ENCODE data around the gene STXBP3.
"Not testable (repeated sequence)": the region's sequence is repeated elsewhere in the genome, so short reads cannot be mapped to it uniquely, and the experiment has no call there.

DNA sequence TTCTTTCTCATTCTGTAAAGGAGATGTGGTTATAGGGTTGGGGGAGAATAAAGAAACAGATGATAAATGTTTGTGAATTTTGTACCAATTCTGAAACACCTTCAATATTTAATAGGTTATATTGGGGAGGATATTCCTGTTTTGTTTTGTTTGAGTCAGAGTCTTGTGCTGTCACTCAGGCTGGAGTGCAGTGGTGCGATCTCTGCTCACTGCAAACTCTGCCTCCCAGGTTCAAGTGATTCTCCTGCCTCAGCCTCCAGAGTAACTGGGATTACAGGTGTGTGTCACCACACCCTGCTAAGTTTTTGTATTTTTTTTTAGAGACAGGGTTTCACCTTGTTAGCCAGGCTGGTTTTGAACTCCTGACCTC is 35.1 kb downstream of the STXBP3 start:
- TF ChIP-seq, protein P1, sequence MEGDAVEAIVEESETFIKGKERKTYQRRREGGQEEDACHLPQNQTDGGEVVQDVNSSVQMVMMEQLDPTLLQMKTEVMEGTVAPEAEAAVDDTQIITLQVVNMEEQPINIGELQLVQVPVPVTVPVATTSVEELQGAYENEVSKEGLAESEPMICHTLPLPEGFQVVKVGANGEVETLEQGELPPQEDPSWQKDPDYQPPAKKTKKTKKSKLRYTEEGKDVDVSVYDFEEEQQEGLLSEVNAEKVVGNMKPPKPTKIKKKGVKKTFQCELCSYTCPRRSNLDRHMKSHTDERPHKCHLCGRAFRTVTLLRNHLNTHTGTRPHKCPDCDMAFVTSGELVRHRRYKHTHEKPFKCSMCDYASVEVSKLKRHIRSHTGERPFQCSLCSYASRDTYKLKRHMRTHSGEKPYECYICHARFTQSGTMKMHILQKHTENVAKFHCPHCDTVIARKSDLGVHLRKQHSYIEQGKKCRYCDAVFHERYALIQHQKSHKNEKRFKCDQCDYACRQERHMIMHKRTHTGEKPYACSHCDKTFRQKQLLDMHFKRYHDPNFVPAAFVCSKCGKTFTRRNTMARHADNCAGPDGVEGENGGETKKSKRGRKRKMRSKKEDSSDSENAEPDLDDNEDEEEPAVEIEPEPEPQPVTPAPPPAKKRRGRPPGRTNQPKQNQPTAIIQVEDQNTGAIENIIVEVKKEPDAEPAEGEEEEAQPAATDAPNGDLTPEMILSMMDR (IDR thresholded peaks at IDR 0.05; ENCODE audit: poor library complexity), result not testable (repeated sequence)
- TF ChIP-seq EZH2phosphoT487 (IDR thresholded peaks at IDR 0.05; ENCODE audit: low read depth, severe bottlenecking, unreplicated experiment), result not testable (repeated sequence)

All from hepatocyte (in vitro differentiated cells).